Measurements from ENCODE around the gene PARD3B.

The PARD3B gene

GRCh38 chr2:205033431-205033830, 488.2 kb downstream of the PARD3B start:
- DNase-seq (ENCODE audit: low spot score), result no peak
- no peak for TF ChIP-seq CTCF (IDR thresholded peaks at IDR 0.05; ENCODE audit: extremely low read depth, missing control alignments)

GRCh38 chr2:205034034-205034433, 488.8 kb downstream of the PARD3B start:
- DNase-seq (ENCODE audit: low spot score), result no peak
- no peak for TF ChIP-seq CTCF (IDR thresholded peaks at IDR 0.05; ENCODE audit: extremely low read depth, missing control alignments)

- DNase-seq (ENCODE audit: low spot score), result no peak
- TF ChIP-seq CTCF (IDR thresholded peaks at IDR 0.05; ENCODE audit: extremely low read depth, missing control alignments), result no peak
Observed at GRCh38 chr2:205040323-205040722, 495.0 kb downstream of the PARD3B start.

GRCh38 chr2:205041472-205042130, 496.3 kb downstream of the PARD3B start:
- DNase-seq (ENCODE audit: low spot score), result no peak
- no peak for TF ChIP-seq CTCF (IDR thresholded peaks at IDR 0.05; ENCODE audit: extremely low read depth, missing control alignments)

- TF ChIP-seq CTCF (IDR thresholded peaks at IDR 0.05; ENCODE audit: extremely low read depth, missing control alignments), result no peak
- no peak for DNase-seq (ENCODE audit: low spot score)
Observed at GRCh38 chr2:205043285-205043684, 498.0 kb downstream of the PARD3B start.

- no peak for TF ChIP-seq CTCF (IDR thresholded peaks at IDR 0.05; ENCODE audit: extremely low read depth, missing control alignments)
- DNase-seq (ENCODE audit: low spot score), result no peak
Observed at GRCh38 chr2:205045706-205046105, 500.4 kb downstream of the PARD3B start.

DNA sequence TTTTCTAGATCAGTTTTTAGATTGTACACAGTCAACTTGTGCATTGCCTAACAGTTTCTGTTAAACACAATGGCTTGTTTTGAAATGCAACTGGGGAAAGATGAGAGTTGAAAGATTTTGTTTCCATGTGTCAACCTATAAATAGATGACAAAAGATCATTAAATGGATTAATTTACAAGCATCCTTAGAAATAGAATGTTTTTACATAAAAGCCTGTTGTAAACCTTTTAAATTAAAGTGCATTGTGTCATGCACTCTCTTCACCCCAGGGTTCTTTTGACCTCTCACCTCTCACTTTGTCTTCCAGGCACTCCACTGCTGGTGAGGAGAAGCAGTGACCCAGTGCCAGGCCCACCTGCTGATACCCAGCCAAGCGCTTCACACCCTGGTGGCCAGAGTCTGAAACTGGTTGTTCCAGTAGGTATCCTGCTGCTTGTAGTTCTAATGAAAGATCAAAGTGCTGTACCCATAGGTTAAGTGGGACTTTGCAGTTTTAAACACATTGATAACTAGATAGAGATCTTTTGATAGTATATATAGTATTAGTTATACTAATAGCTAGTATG, 502.1 kb downstream of the PARD3B start:
- DNase-seq (ENCODE audit: low spot score), result no peak
- no peak for TF ChIP-seq CTCF (IDR thresholded peaks at IDR 0.05; ENCODE audit: extremely low read depth, missing control alignments)
